OCI-LY1 (cell line): ENCODE data around the gene NRAS.
A peak's percentile ranks its signal among the peaks of the same experiment; 100 is the strongest.

Source experiments
- H2AFZ ChIP-seq: fragments of 200-600 bp; sonication (generic), shearing (Covaris generic); 2 replicates; pipeline ENCODE4 v1.6.0; 2014; ENCODE audit warnings: antibody characterized with exemption, mild to moderate bottlenecking, low read length
- H3F3A ChIP-seq: fragments of 200-600 bp; sonication (generic), shearing (Covaris generic); 2 replicates; pipeline ENCODE4 v1.6.0; 2014; ENCODE audit warnings: mild to moderate bottlenecking, antibody characterized with exemption, low read length, moderate library complexity; ENCODE audit not compliant: insufficient read depth
- H3K27ac ChIP-seq: fragments of 200-600 bp; sonication (generic); 2 replicates; pipeline ENCODE4 v1.5.1; 2014; ENCODE audit warnings: low read length, mixed run types, mild to moderate bottlenecking, low read depth; ENCODE audit not compliant: poor library complexity, severe bottlenecking
- H3K27me3 ChIP-seq: fragments of 200-600 bp; sonication (generic); 2 replicates; pipeline ENCODE4 v1.6.0; 2014; ENCODE audit warnings: antibody characterized with exemption, mild to moderate bottlenecking, low read length, moderate library complexity; ENCODE audit not compliant: insufficient read depth
- H3K36me3 ChIP-seq: fragments of 200-600 bp; sonication (generic); 2 replicates; pipeline ENCODE4 v1.6.1; 2014; ENCODE audit warnings: mild to moderate bottlenecking, antibody characterized with exemption, low read length, moderate library complexity, mixed read lengths; ENCODE audit not compliant: insufficient read depth
- H3K4me1 ChIP-seq: fragments of 200-600 bp; sonication (generic); 2 replicates; pipeline ENCODE4 v1.5.1; 2014; ENCODE audit warnings: mild to moderate bottlenecking, low read length, moderate library complexity; ENCODE audit not compliant: insufficient read depth, severe bottlenecking
- H3K4me2 ChIP-seq: fragments of 200-600 bp; sonication (generic), shearing (Covaris generic); 2 replicates; pipeline ENCODE4 v1.6.1; 2014; ENCODE audit warnings: low read length
- H3K4me3 ChIP-seq: fragments of 200-600 bp; sonication (generic); 2 replicates; pipeline ENCODE4 v1.5.1; 2014; ENCODE audit warnings: low read length, low read depth, mild to moderate bottlenecking, mixed read lengths; ENCODE audit not compliant: poor library complexity, severe bottlenecking
- H3K79me2 ChIP-seq: fragments of 200-600 bp; shearing (Covaris generic); 2 replicates; pipeline ENCODE4 v1.6.1; 2016; ENCODE audit warnings: mixed run types, low read length, mixed read lengths; ENCODE audit not compliant: insufficient read depth
- H3K9ac ChIP-seq: fragments of 200-600 bp; sonication (generic), shearing (Covaris generic); 2 replicates; pipeline ENCODE4 v1.6.1; 2014; ENCODE audit warnings: mild to moderate bottlenecking, low read length, mixed read lengths
- H3K9me2 ChIP-seq: fragments of 200-600 bp; sonication (generic), shearing (Covaris generic); 2 replicates; pipeline ENCODE4 v1.6.1; 2014; ENCODE audit warnings: low read depth, mild to moderate bottlenecking, low read length, mixed read lengths
- H3K9me3 ChIP-seq: fragments of 200-600 bp; shearing (Covaris generic); 2 replicates; pipeline ENCODE4 v1.6.1; 2014; ENCODE audit warnings: low read length, mixed read lengths
- H4K20me1 ChIP-seq: fragments of 200-600 bp; sonication (generic), shearing (Covaris generic); 2 replicates; pipeline ENCODE4 v1.6.0; 2016; ENCODE audit warnings: mild to moderate bottlenecking, low read length; ENCODE audit not compliant: insufficient read depth
- EZH2 ChIP-seq: fragments of 200-600 bp; sonication (generic), shearing (Covaris generic); IDR thresholded peaks from 2 replicates; pipeline ENCODE4 v1.8.0; 2017; ENCODE audit warnings: borderline replicate concordance, mixed run types, mild to moderate bottlenecking, antibody characterized with exemption, low read length, moderate library complexity, mixed read lengths
- TF ChIP-seq, protein P1 (sequence below): fragments of 200-600 bp; sonication (generic), shearing (Covaris generic); IDR thresholded peaks from 2 replicates; pipeline ENCODE4 v1.5.1; 2017; ENCODE audit warnings: mild to moderate bottlenecking, antibody characterized with exemption, low read length, moderate library complexity, mixed read lengths

Gene NRAS

DNA sequence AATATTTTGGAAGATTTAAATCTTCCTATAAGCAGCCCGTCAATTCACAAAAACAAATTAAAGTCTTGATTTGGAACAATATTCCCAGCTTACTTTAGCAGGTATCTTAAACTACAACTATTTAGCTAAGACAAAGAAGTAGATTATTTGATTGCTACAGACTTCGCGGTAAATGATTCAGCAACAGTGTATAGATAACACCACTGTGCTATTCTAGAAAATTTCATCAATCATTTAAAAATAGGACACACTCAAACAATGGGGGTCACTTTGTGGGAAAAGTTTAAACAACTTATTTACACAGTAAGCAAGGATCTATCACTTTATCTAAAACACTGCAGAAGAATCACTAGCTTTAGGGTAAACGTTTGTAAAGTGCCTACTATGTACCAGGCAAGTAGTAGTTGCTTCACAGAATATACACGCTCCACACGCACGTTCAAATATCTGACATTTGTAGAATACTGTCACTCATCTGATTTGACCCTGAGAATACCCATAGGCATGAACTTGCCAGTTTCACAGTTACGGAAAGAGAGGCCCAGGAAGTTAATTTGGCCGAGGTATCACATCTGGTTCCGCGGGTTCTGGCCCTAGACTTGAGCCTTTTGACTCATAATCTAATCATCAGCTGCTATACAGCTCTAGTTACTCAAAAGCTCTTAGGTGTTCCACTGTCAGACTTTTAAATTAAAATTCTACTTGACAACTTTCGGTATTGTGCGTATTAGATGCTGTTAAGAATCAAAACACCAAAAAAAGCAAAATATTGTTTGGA lies 47.6 kb downstream of the NRAS start:
- no peak overlapping the region for H3K27ac ChIP-seq

DNA sequence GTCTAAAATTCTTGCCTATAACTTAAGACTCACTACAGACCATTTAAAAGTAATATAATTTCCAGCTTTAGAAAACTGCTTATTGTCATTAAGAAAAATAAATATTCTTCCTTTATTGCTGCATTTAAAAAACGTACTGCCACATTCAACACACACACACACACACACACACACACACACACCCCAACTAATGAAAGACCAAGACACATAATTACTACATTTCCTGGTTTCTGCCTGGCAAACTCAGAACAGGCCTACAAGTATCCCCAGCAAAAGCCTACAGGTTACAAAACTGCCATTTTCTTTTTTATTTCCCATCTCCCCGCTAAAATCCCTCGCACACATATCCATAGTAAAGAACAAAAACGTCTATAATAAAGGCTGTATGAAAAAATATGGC lies 48.2 kb downstream of the NRAS start:
- Histone ChIP-seq H4K20me1 (no peaks in the 10 kb centered on the region), H3K27me3 (no peaks in the 10 kb centered on the region), H2AFZ (no peak overlapping the region), H3K27ac (no peak overlapping the region), H3K9ac (no peak overlapping the region), H3K9me2 (no peaks in the 10 kb centered on the region), H3K4me2 (no peak overlapping the region), H3F3A (no peaks in the 10 kb centered on the region), H3K79me2 (no peaks in the 10 kb centered on the region), H3K9me3 (no peaks in the 10 kb centered on the region), H3K4me1 (peaks cover 18% of the 10 kb centered on the region), H3K4me3 (no peak overlapping the region), H3K36me3 (no peaks in the 10 kb centered on the region)
- TF ChIP-seq EZH2, result no peak
- TF ChIP-seq, protein P1, sequence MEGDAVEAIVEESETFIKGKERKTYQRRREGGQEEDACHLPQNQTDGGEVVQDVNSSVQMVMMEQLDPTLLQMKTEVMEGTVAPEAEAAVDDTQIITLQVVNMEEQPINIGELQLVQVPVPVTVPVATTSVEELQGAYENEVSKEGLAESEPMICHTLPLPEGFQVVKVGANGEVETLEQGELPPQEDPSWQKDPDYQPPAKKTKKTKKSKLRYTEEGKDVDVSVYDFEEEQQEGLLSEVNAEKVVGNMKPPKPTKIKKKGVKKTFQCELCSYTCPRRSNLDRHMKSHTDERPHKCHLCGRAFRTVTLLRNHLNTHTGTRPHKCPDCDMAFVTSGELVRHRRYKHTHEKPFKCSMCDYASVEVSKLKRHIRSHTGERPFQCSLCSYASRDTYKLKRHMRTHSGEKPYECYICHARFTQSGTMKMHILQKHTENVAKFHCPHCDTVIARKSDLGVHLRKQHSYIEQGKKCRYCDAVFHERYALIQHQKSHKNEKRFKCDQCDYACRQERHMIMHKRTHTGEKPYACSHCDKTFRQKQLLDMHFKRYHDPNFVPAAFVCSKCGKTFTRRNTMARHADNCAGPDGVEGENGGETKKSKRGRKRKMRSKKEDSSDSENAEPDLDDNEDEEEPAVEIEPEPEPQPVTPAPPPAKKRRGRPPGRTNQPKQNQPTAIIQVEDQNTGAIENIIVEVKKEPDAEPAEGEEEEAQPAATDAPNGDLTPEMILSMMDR, result no peak

More for the DNA sequence above, 47.6 kb downstream of the NRAS start:
- Histone ChIP-seq H3K36me3 (no peaks in the 10 kb centered on the region), H2AFZ (peak overlapping the region; percentile 72), H3K9me3 (no peaks in the 10 kb centered on the region), H3K79me2 (no peaks in the 10 kb centered on the region), H4K20me1 (no peaks in the 10 kb centered on the region), H3F3A (no peaks in the 10 kb centered on the region), H3K4me2 (peak overlapping the region; percentile 93), H3K9ac (peak overlapping the region; percentile 55), H3K27me3 (no peaks in the 10 kb centered on the region), H3K4me1 (peaks cover 18% of the 10 kb centered on the region), H3K4me3 (peak overlapping the region; percentile 70), H3K9me2 (no peaks in the 10 kb centered on the region)
- TF ChIP-seq EZH2, result no peak
- TF ChIP-seq, protein P1, result no peak

DNA sequence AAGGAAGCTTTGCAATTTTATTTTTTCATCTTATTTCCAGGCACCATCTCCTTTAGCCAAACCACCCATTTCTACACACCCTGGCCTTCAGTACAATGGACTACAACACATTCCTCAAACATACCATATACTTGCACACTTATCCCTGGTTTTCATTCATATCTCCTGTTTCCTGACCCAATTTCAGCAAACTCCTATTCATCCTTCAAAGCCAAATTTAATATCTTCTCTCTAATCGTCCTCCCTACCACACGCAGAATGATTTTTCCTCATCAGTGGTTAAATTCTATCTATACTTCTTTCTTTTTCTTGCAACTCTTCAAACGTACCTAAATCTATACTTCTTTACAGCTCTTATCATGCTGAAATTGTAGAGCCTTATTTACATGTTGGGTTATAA lies 49.6 kb downstream of the NRAS start:
- H3K27ac ChIP-seq, result no peak overlapping the region
- no peak overlapping the region for H3K9ac ChIP-seq
- H3K79me2 ChIP-seq, result no peaks in the 10 kb centered on the region
- H3K4me1 ChIP-seq, result peaks cover 18% of the 10 kb centered on the region
- H3K4me3 ChIP-seq, result no peak overlapping the region
- H3K9me2 ChIP-seq, result no peaks in the 10 kb centered on the region
- H3F3A ChIP-seq, result no peaks in the 10 kb centered on the region
- H3K36me3 ChIP-seq, result no peaks in the 10 kb centered on the region
- TF ChIP-seq EZH2, result no peak
- TF ChIP-seq, protein P1, result no peak
- H3K9me3 ChIP-seq, result no peaks in the 10 kb centered on the region
- H3K4me2 ChIP-seq, result no peak overlapping the region
- no peaks in the 10 kb centered on the region for H4K20me1 ChIP-seq
- no peaks in the 10 kb centered on the region for H3K27me3 ChIP-seq
- H2AFZ ChIP-seq, result no peak overlapping the region
